Measurements from ENCODE around the gene LAMA5.

The LAMA5 gene

DNA sequence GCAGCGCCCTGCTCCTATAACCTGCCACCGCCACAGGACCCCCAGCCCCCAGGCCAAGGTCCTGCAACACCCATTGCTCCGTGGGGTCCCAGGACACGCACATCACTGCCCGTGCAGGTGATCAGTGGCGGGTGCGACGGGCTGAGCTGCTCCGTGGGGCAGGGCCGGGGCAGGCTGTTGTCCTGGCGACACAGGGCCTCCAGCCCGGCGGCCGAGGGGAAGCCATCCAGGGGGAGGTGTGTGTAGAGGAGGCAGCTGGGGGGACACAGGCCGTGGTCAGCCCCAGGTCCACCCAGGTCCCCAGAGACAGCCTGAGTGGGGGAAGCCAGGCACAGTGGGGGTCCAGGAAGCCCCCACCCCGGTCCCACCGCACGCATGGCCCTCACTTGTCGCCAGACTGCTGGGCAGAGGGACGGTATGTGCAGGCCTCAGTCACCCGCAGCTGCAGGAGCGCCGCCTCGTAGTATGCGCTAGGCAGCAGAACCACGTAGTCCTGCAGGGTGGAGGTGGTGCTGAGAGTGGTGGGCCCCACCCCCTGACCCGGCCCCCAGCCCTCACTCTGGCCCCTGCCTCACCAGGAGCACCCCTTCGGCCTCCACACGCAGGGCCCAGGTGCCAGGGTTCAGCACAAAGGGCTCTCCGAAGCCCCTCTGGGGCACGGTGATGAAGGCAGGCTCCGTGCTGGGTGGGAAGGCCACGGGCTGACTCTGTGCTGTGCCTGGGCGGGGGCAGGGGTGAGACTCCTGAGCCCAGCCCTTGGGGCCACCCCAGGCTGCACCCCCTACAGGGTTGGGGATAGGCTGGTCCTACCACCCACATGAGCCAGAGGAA, 33.9 kb downstream of the LAMA5 start:
- peak; percentile 64; the same call in 1 of the 2 replicates for TF ChIP-seq ZBTB7A (IDR thresholded peaks at IDR 0.05; ENCODE audit: low read depth)
- TF ChIP-seq, protein P1, sequence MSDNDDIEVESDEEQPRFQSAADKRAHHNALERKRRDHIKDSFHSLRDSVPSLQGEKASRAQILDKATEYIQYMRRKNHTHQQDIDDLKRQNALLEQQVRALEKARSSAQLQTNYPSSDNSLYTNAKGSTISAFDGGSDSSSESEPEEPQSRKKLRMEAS (IDR thresholded peaks at IDR 0.05) = no peak

- TF ChIP-seq CREB1 (IDR thresholded peaks at IDR 0.05; ENCODE audit: low read depth) = no peak
- TF ChIP-seq ZBTB7A (IDR thresholded peaks at IDR 0.05; ENCODE audit: low read depth) = no peak
- no peak for TF ChIP-seq REST (IDR thresholded peaks at IDR 0.05; ENCODE audit: low read depth)
Observed at GRCh38 chr20:62332421-62332820, 34.7 kb downstream of the LAMA5 start.

DNA sequence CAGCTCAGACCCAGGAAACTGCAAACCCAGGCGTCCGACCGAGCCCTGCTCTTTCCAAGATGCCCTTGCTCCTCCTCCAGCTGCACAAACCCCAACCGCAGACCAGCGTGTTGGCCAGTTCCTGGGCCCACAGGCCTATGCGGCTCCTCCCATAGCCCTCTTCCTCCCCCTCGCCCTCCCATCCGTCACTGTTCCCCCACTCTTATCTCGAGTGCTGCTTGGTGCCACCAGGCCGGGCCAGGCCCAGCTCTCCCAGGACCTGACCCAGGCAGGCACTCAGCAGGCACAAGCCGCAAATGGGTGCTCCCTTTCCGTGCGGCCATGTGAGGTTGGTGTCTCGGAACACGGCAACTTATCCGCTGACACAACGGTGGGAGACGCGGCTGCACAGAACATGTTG, 35.8 kb downstream of the LAMA5 start:
- no peak for TF ChIP-seq EGR1 (IDR thresholded peaks at IDR 0.05)

DNA sequence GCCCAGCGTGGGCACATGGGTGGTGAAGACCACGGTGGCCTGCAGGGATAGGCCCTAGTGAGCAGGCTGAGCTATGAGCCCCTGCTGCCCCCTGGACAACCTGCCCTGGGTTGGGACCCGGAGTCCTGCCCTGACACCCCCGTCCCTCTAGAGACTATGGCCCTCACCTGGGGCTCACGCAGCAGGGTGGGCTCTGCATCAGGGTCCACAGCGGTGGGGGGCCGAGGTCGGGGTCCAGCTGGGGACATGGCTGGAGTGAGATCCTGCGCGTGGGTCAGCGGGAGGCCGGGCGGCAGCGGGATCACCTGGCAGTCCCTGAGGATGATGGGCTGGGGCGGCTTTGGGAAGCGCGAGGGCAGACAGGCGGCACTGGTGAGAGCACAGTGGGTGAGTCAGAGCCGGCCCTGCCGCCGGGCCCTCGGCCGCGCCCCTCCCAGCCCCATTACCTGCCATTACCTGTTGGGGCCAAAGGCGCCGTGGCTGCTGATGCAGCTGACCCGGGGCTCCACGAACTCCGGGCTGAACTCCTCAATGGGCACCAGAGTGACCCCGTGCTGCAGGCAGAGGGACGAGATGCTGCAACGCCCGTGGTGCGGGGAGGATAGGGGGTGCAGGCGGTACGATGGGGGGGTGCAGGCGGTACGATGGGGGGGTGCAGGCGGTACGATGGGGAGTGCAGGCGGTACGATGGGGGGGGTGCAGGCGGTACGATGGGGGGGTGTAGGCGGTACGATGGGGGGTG, 36.4 kb downstream of the LAMA5 start:
- TF ChIP-seq EP300 (IDR thresholded peaks at IDR 0.05; ENCODE audit: borderline replicate concordance) = no peak
- TF ChIP-seq, protein P1 (IDR thresholded peaks at IDR 0.05) = no peak
- no peak for TF ChIP-seq TAF1 (IDR thresholded peaks at IDR 0.05; ENCODE audit: low read depth)
- TF ChIP-seq FOXM1 (IDR thresholded peaks at IDR 0.05; ENCODE audit: borderline replicate concordance, low read depth) = no peak
- TF ChIP-seq EGR1 (IDR thresholded peaks at IDR 0.05) = no peak
- TF ChIP-seq NFIC (IDR thresholded peaks at IDR 0.05) = no peak
- no peak for TF ChIP-seq YY1 (IDR thresholded peaks at IDR 0.05; ENCODE audit: low read depth)
- no peak for TF ChIP-seq TEAD4 (IDR thresholded peaks at IDR 0.05)
- TF ChIP-seq, protein P2, sequence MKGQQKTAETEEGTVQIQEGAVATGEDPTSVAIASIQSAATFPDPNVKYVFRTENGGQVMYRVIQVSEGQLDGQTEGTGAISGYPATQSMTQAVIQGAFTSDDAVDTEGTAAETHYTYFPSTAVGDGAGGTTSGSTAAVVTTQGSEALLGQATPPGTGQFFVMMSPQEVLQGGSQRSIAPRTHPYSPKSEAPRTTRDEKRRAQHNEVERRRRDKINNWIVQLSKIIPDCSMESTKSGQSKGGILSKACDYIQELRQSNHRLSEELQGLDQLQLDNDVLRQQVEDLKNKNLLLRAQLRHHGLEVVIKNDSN (IDR thresholded peaks at IDR 0.05) = no peak
- TF ChIP-seq ZBTB7A (IDR thresholded peaks at IDR 0.05; ENCODE audit: low read depth) = no peak

GRCh38 chr20:62329389-62330377, 37.4 kb downstream of the LAMA5 start:
- TF ChIP-seq NFIC (IDR thresholded peaks at IDR 0.05) (no peak), RAD21 (IDR thresholded peaks at IDR 0.05; ENCODE audit: low read depth) (no peak), TEAD4 (IDR thresholded peaks at IDR 0.05) (no peak), CREB1 (IDR thresholded peaks at IDR 0.05; ENCODE audit: low read depth) (no peak), EGR1 (IDR thresholded peaks at IDR 0.05) (no peak), EP300 (IDR thresholded peaks at IDR 0.05; ENCODE audit: borderline replicate concordance) (no peak), TAF1 (IDR thresholded peaks at IDR 0.05; ENCODE audit: low read depth) (no peak), CEBPB (IDR thresholded peaks at IDR 0.05) (no peak), ZBTB7A (IDR thresholded peaks at IDR 0.05; ENCODE audit: low read depth) (no peak), FOXM1 (IDR thresholded peaks at IDR 0.05; ENCODE audit: borderline replicate concordance, low read depth) (no peak), TCF12 (IDR thresholded peaks at IDR 0.05; ENCODE audit: low read depth) (no peak), REST (IDR thresholded peaks at IDR 0.05; ENCODE audit: low read depth) (no peak), YY1 (IDR thresholded peaks at IDR 0.05; ENCODE audit: low read depth) (no peak)
